ENCODE results near the gene TNRC18. TPM values are rescaled to one million over a fixed set of nuclear protein-coding genes. Genes with fewer than 3 reads are reported as not detected.

Gene TNRC18
- total RNA-seq, 4 donors from 2014 or later, result 87.6 to 218 (median 124) TPM

GRCh38 chr7:5388905-5389433, 34.7 kb downstream of the TNRC18 start:
- no peaks in the 10 kb centered on the region for H3K9me3 ChIP-seq
- peaks cover 0 to 88% of the 10 kb centered on the region in 2 donors for H3K36me3 ChIP-seq
- TF ChIP-seq CTCF (IDR thresholded peaks at IDR 0.05), result no peak
- TF ChIP-seq EP300 (IDR thresholded peaks at IDR 0.05), result no peak
- no peak for TF ChIP-seq POLR2A (IDR thresholded peaks at IDR 0.05)
- TF ChIP-seq POLR2AphosphoS5 (IDR thresholded peaks at IDR 0.05), result no peak
- no peaks in the 10 kb centered on the region for H3K27me3 ChIP-seq
- H3K4me3 ChIP-seq, result no peak overlapping the region
- peak; percentile 14 for ATAC-seq
- peaks cover 0 to 67% (median 11%) of the 10 kb centered on the region in 3 donors for H3K4me1 ChIP-seq
- peak overlapping the region in 3 of 4 donors; percentile 40 to 72 (median 44) for H3K27ac ChIP-seq
- no CpG with 5 or more reads among the region's 64 CpGs for WGBS, 2 donors (ENCODE audit: low coverage in 1 of 2)

- no peak for TF ChIP-seq EP300 (IDR thresholded peaks at IDR 0.05)
- TF ChIP-seq POLR2A (IDR thresholded peaks at IDR 0.05), result no peak
- no peak for TF ChIP-seq CTCF (IDR thresholded peaks at IDR 0.05)
- TF ChIP-seq POLR2AphosphoS5 (IDR thresholded peaks at IDR 0.05), result no peak
- no peaks in the 10 kb centered on the region for H3K9me3 ChIP-seq
- WGBS, 2 donors (ENCODE audit: low coverage in 1 of 2), result no CpG with 5 or more reads among the region's 81 CpGs
- peaks cover 0 to 68% (median 17%) of the 10 kb centered on the region in 3 donors for H3K4me1 ChIP-seq
- peak overlapping the region in 3 of 4 donors; percentile 40 to 72 (median 44) for H3K27ac ChIP-seq
- H3K4me3 ChIP-seq, result no peak overlapping the region
- no peaks in the 10 kb centered on the region for H3K27me3 ChIP-seq
- no peak for ATAC-seq
- H3K36me3 ChIP-seq, result peaks cover 0 to 82% of the 10 kb centered on the region in 2 donors
Observed at GRCh38 chr7:5388273-5388901, 35.2 kb downstream of the TNRC18 start.

- Histone ChIP-seq H3K36me3 (peaks cover 0 to 76% of the 10 kb centered on the region in 2 donors), H3K4me1 (peaks cover 0 to 70% (median 23%) of the 10 kb centered on the region in 3 donors), H3K27ac (peak overlapping the region in 3 of 4 donors; percentile 44 to 72 (median 46)), H3K9me3 (no peaks in the 10 kb centered on the region), H3K27me3 (no peaks in the 10 kb centered on the region), H3K4me3 (no peak overlapping the region)
- TF ChIP-seq POLR2A (IDR thresholded peaks at IDR 0.05) (no peak), POLR2AphosphoS5 (IDR thresholded peaks at IDR 0.05) (no peak), EP300 (IDR thresholded peaks at IDR 0.05) (no peak), CTCF (IDR thresholded peaks at IDR 0.05) (no peak)
- 95% methylated on average over 4 of the region's 45 CpGs; no CpG with 5 or more reads in 1 of the 2 donors for WGBS, 2 donors (ENCODE audit: low coverage in 1 of 2)
- ATAC-seq, result no peak
Observed at GRCh38 chr7:5387711-5388245, 35.9 kb downstream of the TNRC18 start.

DNA sequence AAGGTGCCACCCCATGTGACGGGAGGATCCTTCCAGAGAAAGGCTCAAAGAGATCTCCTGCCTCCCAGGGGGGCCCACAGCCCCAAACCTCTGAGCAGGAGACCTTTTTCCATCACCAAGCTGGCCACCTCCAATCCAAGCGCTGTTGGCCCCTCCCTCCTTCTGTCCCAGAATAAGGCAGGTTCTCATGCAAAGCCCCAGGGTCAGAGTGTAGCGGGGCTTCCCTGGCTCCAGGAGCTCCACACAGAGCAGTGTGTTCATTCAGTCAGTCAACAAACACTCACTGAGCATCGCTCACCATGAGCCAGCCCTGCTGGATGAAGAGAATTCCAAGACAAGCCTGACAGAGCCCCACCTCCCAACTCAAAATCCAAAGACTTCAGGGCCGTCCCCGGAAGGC, 39.0 kb downstream of the TNRC18 start:
- H3K27ac ChIP-seq, result peak overlapping the region in 3 of 4 donors; percentile 37 to 62 (median 58)
- no peak for ATAC-seq
- 40% methylated on average over 1 of the region's 6 CpGs; no CpG with 5 or more reads in 1 of the 2 donors for WGBS, 2 donors (ENCODE audit: low coverage in 1 of 2)
- H3K27me3 ChIP-seq, result no peaks in the 10 kb centered on the region
- peaks cover 0 to 47% of the 10 kb centered on the region in 2 donors for H3K36me3 ChIP-seq
- H3K4me1 ChIP-seq, result peaks cover 4 to 82% (median 46%) of the 10 kb centered on the region in 3 donors
- H3K9me3 ChIP-seq, result no peaks in the 10 kb centered on the region
- H3K4me3 ChIP-seq, result no peak overlapping the region
- TF ChIP-seq EP300 (IDR thresholded peaks at IDR 0.05), result no peak
- TF ChIP-seq CTCF (IDR thresholded peaks at IDR 0.05), result no peak
- no peak for TF ChIP-seq POLR2A (IDR thresholded peaks at IDR 0.05)
- TF ChIP-seq POLR2AphosphoS5 (IDR thresholded peaks at IDR 0.05), result no peak
